CD4-positive, alpha-beta T cell treated with Interleukin-21 for 1 hour (primary cell): Measurements from ENCODE around the gene SQOR.

Experiments used
- DNase-seq: peaks from one replicate; pipeline ENCODE4 v3.0.0-alpha.2; 2020

The SQOR gene

DNA sequence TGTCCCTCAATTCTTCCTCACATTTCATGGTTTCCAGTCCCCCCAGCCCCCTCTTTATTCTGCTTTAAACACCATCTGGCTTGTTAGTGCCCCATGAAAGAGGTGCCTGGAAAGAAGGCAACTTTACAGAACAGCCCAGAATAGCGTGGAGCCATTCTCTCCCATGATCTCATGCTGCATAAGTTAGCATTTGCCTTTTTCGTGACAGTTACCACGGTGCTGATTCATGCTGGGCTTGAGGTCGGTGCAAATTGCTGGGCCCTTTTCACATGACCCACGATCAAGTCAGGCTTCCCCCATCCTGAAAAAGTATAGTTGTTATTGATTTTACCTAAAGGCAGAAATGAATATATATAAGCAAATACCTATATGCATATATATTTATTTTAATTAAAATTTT is 29.6 kb downstream of the SQOR start:
- no peak for DNase-seq

DNA sequence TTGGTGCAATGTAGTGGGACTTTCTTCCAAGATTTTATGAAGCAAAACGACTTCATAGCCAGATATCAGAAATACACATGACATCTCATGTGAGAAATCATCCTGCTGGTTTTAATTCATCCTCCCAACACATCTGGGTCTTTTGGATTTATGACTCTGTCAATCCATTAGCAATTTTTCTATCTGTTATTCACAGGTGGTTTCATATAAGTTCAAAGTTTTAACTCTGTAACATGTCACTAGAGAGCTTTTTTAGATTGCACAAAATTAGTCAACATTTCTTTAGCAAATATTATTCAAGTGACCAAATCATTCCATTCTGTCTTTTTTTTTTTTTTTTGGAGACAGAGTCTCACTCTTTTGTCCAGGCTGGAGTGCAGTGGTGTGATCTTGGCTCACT is 30.4 kb downstream of the SQOR start:
- no peak for DNase-seq

DNA sequence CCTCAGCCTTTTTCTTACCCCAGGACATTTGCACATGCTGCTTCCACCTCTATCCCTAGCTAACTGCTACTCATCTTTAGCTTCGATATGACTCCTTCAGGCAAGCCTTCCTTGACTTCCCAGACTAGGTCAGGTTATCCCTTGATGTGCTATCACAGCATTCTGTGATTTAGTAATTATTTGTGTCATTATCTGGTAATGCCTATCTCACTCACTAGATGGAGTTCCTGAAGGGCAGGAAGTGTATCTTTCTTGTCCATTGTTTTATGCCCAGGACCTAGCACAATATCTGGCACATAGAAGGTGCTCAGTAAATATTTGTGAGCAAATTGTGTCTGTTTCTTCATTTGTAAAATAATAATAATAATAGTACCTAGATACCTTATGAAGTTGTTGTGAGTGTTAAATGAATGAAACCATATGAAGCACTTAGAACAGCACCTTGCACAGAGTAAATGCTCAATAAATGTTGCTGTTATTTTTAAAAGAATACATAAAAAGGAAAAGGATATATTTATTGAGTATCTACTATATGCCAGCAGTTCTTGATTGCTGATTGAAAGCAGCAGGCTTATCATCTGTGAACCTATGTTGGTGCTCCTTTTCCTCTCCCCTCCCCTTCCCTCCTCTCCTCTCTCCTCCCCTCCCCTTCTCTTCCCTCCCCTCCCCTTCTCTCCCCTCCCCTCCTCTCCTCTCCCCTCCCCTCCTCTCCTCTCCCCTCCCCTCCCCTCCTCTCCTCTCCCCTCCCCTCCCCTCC is 31.5 kb downstream of the SQOR start:
- no peak for DNase-seq

DNA sequence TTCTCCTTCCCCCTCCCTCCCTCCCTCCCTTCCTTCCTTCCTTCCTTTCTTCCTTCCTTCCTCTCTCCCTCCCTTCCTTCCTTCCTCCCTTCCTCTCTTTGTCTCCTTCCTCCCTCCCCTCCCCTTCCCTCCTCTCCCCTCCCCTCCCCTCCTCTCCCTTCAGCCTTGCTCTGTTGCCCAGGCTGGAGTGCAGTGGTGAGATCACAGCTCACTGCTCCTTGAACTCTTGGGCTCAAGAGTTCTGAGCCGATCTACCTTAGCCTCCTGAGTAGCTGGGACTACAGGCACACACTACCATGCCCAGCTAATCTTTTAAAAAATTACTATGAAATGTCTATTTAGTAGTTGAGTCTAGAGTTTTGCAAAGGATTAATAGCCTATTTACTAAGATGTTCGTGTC is 32.2 kb downstream of the SQOR start:
- DNase-seq = no peak

DNA sequence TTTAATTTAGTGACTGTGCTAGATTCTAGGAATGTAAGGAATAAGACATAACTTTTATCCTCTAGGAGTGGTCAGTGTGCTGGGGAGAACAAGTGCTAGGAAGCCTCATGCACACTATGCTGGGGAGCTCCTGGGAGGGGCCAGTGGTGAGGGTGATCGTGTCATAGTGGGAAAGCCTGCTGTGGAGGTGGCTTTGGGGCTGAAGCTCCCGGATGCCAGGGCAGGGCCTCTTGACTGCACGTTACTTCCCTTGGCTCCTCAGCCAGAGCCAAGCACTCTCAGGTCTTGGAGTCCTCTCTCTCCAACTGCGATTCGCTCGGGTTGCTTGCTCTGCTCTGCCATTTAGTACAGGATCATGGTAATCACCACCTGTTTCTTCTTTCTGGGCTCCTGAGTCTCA is 33.6 kb downstream of the SQOR start:
- DNase-seq = no peak

DNA sequence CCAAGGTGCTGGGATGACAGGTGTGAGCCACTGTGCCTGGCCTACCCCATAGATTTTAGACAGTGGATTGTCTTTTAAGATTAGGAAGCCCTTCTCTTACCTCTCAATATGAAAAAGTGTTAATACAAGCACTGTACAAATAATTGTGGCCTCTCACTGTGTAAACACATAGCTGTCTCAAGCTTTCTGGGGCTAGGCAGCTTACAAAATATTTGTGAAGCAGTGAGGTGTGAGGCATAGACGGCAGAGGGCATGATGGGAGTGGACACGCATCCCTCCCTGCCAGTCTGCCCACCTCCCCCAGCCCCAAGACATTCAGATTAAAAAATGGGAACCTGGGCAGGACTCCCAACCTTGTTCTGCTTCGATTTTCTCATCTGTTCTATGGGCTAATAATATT is 34.6 kb downstream of the SQOR start:
- no peak for DNase-seq

DNA sequence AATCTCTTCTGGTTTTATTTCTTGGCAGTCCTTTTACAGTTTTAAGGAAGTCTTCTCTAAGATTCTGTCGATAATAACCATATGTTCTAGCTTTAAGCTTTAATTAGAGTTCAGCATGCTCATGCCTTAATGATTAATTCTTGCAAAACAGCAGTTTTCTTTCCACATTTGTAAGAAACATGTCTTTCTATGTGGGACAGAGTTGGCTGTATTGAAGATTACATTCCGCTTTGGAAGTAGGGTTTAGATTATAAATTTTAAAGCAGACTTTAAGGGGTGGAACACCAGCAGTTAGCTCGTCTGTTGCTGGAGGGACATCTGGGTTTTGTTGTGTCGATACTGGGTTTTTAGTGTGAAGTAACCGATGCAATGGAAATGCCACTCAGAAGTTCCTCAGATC is 35.3 kb downstream of the SQOR start:
- no peak for DNase-seq

DNA sequence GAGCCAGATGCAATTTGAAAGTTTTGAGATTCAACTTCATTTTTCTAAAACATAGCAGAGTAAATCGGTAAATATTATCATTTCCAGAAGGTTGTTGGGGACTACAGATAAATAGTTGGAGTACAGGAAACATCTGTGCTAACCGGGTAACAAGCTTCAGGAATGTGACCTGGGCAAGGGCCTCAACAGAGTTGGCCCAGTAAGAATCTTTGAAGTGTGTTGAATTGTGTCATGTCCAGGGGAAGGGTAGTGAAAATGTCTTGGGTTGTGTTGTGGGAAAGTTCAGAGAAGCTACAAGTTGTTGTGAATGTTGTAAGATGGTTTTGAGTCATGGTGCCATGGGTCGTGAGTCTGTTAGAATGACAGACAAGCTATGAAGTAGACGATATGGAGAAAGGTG is 35.7 kb downstream of the SQOR start:
- DNase-seq = no peak

DNA sequence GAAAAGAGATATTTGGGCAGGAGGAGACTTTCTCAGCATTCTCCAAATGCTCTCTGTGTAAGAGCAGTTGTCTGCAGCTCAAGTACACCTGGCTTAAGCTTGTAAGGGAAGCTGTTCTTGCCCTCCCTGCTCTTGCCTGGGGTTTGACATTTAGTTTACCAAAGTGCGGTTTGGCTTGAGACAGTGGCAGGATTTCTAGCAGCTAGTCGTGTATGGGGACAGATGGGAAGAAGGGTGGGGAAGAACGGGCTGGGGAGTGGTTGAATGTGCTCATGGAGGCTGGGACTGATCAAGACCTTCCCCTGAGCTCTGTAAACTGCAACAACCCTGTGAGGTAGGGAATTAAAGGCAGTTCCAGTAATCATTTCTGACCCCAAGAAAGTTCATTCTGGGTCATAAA is 39.8 kb downstream of the SQOR start:
- DNase-seq = no peak

DNA sequence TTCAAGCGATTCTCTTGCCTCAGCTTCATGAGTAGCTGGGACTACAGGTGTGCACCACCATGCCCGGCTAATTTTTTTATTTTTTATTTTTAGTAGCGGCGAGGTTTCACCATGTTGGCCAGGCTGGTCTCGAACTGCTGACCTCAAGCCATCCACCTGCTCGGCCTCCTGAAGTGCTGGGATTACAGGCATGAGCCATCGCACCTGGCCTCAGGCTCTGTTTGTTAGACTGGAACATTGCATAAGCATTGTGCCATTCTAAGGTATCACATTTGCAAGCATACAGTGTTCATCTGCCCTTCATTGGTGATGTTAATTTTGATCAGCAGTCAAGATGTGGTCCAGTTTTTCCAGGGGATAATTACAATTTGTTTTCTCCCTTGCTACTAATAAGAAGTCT is 43.0 kb downstream of the SQOR start:
- DNase-seq = no peak

DNA sequence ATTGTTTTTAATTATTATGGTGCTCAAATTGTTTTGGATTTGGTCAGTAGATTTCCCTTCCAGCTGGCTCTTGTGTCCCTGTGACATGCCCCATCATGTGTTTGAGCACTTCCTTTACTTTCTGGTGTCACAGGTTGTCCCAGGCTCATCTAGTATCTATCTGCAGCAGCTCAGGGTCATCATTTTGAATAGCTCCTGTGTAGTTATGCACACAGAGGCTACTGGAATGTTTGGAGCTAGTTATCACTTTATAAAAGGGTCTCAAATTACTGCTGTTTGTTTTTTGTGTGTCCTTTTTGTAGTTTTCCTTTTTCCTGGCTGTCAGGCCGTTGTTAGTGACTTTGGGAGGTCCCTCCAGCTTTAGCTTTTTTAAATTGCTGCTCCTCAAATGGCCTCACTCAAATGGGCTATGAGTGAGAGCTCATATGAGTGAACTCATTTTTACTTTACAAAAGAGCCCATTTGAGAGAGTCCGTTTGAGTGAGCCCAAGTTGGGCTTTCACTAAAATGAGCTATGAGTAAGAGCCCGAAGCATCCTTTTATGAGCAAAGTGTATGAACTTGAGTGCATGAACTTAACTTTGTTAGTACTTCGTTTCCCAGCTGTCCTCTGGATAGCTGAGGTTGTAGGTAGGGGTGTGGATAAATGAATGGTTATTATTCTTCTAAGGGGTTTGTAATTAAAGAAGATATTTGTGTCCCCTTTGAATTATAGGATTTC is 43.8 kb downstream of the SQOR start:
- no peak for DNase-seq

DNA sequence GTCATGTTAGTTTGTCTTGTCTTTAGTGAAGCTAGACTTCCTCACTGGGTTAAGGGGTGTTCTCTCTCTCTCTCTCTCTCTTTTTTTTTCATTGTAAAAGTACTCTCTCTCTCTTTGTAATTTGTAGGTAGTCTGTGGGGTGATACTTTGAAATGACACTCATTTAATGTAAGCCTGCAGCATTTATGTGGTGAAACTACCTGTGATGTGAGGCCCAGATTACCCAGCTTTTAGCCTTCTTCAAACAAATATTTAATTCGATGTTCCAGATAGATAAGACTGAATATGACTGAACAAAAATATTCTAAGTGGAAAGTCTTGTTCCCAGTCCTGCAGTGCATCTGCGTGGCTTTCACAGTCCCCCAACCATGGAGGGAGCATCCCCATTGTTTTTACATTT is 49.7 kb downstream of the SQOR start:
- no peak for DNase-seq

DNA sequence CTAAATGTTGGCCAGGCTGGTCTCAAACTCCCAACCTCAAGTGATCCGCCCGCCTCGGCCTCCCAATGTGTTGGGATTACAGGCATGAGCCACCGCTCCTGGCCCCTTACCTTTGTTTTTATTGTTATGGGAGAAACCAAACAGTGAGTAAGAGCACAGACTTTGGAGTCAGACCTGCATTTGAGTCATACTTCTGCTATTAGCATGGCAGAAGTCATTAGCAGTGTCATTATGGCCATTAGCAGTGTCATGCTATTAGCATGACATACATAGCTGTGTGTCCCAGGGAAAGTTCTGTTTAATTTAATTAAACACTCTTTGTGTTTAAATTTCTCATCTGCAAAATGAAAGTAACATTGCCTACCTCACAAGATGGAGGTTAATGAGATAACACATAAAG is 54.8 kb downstream of the SQOR start:
- DNase-seq = no peak

DNA sequence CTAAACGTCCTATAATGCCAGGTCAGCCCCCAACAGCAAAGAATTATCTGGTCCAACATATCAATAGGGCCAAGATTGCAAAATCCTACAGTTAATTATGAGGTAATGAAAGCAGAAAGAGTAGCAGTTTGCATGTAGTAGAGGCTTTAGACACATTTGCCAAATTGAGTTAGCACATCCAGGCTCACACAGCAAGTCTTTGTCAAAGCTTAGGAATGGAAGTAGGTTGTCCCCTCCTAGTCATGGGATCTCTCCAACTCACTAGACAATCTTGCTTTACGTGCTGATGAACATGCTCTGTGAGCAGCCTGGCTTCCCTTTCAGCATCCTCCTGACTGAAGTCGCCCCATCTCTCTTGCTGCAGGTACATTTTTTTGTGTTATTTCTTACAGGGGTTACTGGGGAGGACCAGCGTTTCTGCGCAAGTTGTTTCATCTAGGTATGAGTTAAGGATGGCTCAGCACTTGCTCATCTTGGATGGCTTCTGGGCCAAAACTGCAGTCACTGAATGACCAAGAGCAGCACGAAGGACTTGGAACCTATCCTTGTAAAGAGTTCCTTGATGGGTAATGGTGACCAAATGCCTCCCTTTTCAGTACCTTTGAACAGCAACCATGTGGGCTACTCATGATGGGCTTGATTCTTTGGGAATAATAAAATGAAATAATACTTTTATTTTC is 55.9 kb downstream of the SQOR start:
- no peak for DNase-seq

DNA sequence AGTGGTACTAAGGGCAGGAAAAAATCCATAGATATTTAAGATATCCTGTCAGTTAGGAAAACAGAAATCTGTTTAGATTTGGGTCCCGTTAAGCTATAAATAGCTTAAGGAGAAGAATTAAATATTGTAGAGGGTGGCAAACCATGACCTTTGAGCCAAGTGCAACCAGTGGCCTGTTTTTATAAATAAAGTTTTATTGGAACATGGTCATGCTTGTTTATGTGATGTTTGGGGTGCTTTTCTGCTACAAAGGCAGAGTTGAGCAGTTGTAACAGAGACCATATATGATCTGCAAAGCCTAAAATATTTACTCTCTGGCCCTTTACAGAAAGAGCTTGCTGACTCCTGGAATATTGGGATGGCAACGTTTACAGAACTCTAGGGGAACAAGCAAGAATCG is 66.3 kb downstream of the SQOR start:
- DNase-seq = no peak

DNA sequence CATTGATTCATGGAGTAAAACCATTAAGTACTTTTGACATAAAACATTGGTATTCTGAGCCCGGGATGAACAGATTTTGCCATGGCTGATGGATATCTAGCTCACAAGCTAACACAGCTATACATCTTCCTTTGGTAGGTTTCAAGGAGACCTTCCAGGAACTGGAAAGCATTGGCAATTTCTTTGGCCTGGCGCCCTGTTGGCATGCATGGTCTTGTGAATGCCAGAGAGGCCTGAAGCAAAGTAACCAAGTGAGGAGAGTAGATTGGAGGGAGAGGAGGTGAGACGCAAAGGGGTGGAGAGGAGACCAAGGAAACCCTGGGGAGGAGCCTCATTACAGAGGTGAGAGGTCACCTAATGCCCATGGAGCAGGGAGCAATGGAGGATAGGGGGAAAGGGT is 67.2 kb downstream of the SQOR start:
- DNase-seq = no peak

DNA sequence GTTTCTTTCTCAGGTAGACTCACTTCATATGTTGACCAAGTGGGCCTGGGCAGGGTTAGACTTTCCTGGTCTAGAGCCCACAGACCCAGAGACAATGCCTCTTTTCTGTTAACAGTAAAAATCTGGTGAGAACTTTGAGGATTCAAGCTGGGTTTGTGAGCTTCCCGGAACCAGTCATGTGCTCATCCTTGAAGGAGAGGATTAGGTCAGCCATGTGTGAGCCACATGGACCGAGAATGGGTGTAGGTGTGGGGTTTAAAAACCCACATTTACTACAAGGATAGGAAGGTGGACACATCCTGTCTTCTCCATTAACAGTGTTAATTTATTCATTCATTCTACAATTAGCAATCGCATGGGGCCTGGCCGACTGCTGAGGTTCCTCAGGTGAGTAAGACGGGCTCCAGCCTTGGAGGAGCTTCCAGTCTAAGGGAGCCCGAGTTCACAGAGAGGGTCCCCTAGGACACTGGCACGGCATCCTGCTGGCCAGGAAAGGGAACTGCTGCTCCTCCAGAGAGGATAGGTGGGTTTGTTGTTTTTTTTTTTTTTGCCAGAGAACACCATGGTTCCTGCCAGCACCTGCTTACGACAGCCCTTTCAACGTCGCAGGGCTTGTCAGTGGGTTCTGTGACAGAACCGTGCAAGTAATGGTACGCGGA is 69.0 kb downstream of the SQOR start:
- DNase-seq = no peak

DNA sequence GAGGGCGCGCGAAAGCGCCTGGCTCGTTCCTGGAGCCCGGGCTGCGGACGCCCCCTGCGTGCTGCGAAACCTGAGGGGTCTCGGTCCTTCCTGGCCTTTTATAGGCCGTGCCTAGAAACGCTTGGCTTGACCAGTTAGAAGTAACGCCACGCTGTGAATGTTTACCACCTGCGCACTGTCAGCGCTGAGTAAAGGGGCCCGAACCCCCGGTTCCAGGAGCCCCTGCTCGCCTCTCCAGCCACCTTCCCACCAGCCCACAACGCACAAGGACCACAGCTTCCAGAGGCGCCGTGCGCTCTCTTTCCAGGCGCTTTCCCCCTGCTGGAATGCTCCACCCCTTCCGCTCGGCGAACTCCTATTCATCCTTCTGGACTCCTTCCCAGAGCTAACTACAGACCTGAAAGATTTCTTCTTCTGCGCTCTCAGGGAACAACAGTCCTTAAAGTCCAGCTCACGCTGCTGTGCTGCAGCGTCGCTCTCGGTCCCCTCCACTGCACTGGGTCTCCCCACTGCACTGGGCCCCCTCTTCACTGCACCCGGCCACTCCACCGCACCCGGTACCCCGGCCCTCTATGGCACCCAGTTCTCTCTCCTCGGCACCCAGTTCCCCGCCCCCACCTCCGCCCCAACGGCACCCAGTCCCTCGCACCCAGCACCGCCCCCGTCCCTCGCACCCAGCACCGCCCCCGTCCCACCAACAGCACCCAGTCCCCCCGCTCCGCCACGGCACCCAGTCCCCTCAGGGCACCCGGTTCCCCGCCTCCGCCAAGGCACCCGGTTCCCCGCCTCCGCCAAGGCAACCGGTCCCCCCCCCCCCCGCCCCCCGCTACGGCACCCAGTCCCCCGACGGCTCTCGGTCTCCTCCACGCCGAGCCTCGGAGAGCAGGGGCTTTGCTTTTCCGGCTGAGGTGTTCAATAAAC is 69.8 kb downstream of the SQOR start:
- peak; percentile 13 for DNase-seq

DNA sequence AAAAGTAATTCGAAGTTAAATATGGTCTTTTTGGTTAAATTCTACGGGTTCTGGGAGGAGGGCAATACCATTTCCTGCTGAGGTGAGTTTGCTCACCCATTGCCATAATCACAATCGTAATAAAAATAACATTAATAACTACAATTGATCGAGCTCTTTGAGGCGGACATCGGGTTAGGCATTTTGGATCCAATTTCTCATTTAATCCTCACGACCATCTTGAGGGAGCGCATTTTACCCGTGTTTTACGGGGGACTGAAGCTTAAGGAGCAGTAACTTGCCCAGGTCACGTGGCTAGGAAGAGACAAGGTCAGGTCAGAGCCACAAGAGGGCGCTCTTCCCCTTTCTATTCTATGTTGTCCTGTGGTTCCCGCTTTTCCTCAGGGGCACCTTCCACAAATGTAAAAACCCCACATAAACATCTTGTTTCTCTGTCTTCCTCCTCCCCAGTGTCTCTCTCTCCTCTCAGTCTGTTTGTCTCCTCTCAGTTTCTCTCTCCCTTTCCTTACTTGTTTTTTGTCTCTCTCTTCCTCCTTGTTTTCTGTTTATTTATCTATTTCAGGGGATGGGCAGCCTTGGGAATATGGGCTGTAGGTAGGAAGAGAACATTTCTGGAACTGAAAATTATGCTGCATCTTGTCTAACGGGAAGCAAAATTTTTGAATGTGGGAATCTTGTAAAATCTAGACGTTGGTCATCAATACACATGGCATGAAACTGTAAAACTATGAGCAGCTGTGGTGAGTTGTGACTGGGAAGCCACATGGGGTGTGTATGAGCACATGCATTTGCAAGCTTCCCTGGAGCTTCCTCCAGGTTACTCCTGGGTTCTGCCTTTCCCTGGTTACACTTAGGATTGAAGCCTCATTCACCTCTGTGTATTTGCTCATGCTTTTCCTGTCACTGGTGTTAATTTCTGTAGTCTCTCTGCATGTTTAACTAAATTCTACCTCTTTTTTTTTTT is 71.0 kb downstream of the SQOR start:
- DNase-seq = peak; percentile 74

DNA sequence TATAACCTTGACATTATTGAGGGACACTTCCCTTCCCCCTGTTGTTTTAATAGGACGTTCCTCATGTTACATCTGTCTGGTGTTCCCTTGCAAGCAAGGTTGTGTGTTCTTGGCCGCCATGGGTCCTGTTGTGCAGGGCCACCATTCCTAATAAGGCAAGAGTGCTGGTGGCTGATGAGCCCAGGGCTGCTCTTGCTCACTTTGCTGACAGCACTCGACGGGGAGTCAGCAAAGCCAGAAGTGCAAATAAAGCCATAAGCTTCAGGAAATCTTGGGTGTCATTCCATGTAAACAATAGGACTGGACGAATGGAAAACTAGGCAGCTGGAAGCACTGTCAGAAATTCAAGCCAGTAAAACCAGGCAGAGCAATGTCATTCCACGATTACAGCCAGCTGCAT is 75.8 kb downstream of the SQOR start:
- DNase-seq = no peak
